Liver (tissue), 3 donors: ENCODE measurements around the gene FOXC2.

ENCODE experiments used
- CTCF ChIP-seq: fragments of 150-350 bp; IDR thresholded peaks from 2 replicates; pipeline ENCODE4 v1.5.1; 2017; ENCODE audit warnings: improper control_type of control experiment, low read depth, low read length; ENCODE audit not compliant: missing input control
- RAD21 ChIP-seq, 2 donors: IDR thresholded peaks; 2 replicates each; pipeline ENCODE4 v1.6.1; 2016; ENCODE audit warnings: antibody characterized with exemption in 2 of 2, mild to moderate bottlenecking in 2 of 2
- RXRA ChIP-seq, 2 donors: IDR thresholded peaks; 2 replicates each; pipeline ENCODE4 v1.6.1; 2017 to 2018; ENCODE audit warnings: antibody characterized with exemption in 2 of 2, mild to moderate bottlenecking in 1 of 2
- TF ChIP-seq, protein P1 (sequence below): IDR thresholded peaks from 2 replicates; pipeline ENCODE4 v1.6.1; 2016; ENCODE audit warnings: antibody characterized with exemption
- TF ChIP-seq, protein P2 (sequence below): IDR thresholded peaks from 2 replicates; pipeline ENCODE4 v1.6.1; 2016; ENCODE audit warnings: antibody characterized with exemption
- donor health status: healthy.
- donor health status: healthy.

GRCh38 chr16:86576591-86577313 lies 10.1 kb downstream of the FOXC2 start:
- TF ChIP-seq CTCF (no peak), RAD21 (IDR thresholded peaks at IDR 0.05) (no peak), RXRA (IDR thresholded peaks at IDR 0.05) (no peak)
- TF ChIP-seq, protein P1, sequence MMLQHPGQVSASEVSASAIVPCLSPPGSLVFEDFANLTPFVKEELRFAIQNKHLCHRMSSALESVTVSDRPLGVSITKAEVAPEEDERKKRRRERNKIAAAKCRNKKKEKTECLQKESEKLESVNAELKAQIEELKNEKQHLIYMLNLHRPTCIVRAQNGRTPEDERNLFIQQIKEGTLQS = no peak
- TF ChIP-seq, protein P2, sequence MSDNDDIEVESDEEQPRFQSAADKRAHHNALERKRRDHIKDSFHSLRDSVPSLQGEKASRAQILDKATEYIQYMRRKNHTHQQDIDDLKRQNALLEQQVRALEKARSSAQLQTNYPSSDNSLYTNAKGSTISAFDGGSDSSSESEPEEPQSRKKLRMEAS = no peak
